Lung (tissue), 5 donors: Measurements from ENCODE around the gene RPL4. TPM values are rescaled to one million over a fixed set of nuclear protein-coding genes. Genes with fewer than 3 reads are reported as not detected.

Experiments
- polyA plus RNA-seq, 2 donors: library from polyadenylated mRNA; stranded (reverse); fragments of 200-250 nt; gene quantifications; one replicate each; pipeline ENCODE4 v1.2.1, GENCODE V29; 2013
- small RNA-seq: library from RNA; depleted of rRNA; stranded (forward); fragments of <200 nt; gene quantifications from one replicate; pipeline ENCODE3, GENCODE V24; 2014; ENCODE audit warnings: low replicate concordance
- total RNA-seq, 2 donors: library from RNA; depleted of rRNA in 1 of 2; stranded (reverse); fragments of >200 nt in 1 of 2; gene quantifications; one replicate each; pipeline ENCODE4 v1.2.1, GENCODE V29; 2014 to 2021
- donor health status: Bipolar disorder and iron deficiency.
- donor health status: healthy.
- donor health status: DM: yes; HTN: yes; CAD: no.

Gene RPL4
- total and polyA plus RNA-seq, 4 donors: 1,560 to 2,503 (median 2,434) TPM

Small RNA genes lying within 50 kb of the gene (small RNA-seq; reads per million reads assigned to genes)
- gene MIR4512: not detected
- not detected for gene RF01159
- not detected for gene SNORD16
- not detected for gene SNORD18A
- gene SNORD18B: not detected
- not detected for gene SNORD18C

Other genes starting within 250 kb of the RPL4 start
- 10 to 100 TPM; 28.8 to 43.7 TPM for gene DIS3L, start 211.3 kb downstream of the RPL4 start, total RNA-seq
- 10 to 100 TPM in 1 of 2 donors, 1 to 10 TPM in 1; 8.0 to 11.7 TPM for gene DIS3L, start 211.3 kb downstream of the RPL4 start, polyA plus RNA-seq
- 10 to 100 TPM in 1 of 2 donors, 1 to 10 TPM in 1; 5.2 to 10.9 TPM for gene TIPIN, start 148.2 kb downstream of the RPL4 start, total RNA-seq
- 1 to 10 TPM; 5.5 to 6.8 TPM for gene TIPIN, start 148.2 kb downstream of the RPL4 start, polyA plus RNA-seq
- 10 to 100 TPM; 27.8 to 64.7 TPM for gene MAP2K1, start 117.9 kb downstream of the RPL4 start, total RNA-seq
- 10 to 100 TPM; 19.0 to 57.6 TPM for gene MAP2K1, start 117.9 kb downstream of the RPL4 start, polyA plus RNA-seq
- gene SNAPC5, start 7.1 kb downstream of the RPL4 start, total RNA-seq: 10 to 100 TPM; 19.2 to 25.4 TPM
- gene SNAPC5, start 7.1 kb downstream of the RPL4 start, polyA plus RNA-seq: 10 to 100 TPM; 28.1 to 41.4 TPM
- 1 to 10 TPM; 7.4 to 9.9 TPM for gene ZWILCH, start 471 bp upstream of the RPL4 start, total RNA-seq
- gene ZWILCH, start 471 bp upstream of the RPL4 start, polyA plus RNA-seq: 1 to 10 TPM; 3.2 to 4.8 TPM
- gene LCTL, start 61.1 kb upstream of the RPL4 start, total RNA-seq: not detected
- not detected for gene LCTL, start 61.1 kb upstream of the RPL4 start, polyA plus RNA-seq
- gene SMAD6, start 197.4 kb upstream of the RPL4 start, total RNA-seq: 10 to 100 TPM; 62.3 to 67.9 TPM
- gene SMAD6, start 197.4 kb upstream of the RPL4 start, polyA plus RNA-seq: 10 to 100 TPM; 24.2 to 56.0 TPM